Tibial nerve (tissue), 3 donors: Measurements from ENCODE around the gene BAZ2A.
A peak's percentile ranks its signal among the peaks of the same experiment; 100 is the strongest.

ENCODE experiments used
- POLR2A ChIP-seq, 2 donors: fragments of 450-650 bp; IDR thresholded peaks; one replicate each; pipeline ENCODE4 v1.6.1; 2017; ENCODE audit warnings: antibody characterized with exemption in 2 of 2, mild to moderate bottlenecking in 2 of 2, moderate library complexity in 2 of 2
- TF ChIP-seq, protein P1 (sequence below), 5 experiments: fragments of 200-600 bp in 3 of 5; fragments of 450-650 bp in 2 of 5; sonication (generic) in 3 of 5; IDR thresholded peaks; one replicate each; pipeline ENCODE4 v1.5.1; 2016 to 2019; ENCODE audit warnings: antibody characterized with exemption in 5 of 5, mild to moderate bottlenecking in 3 of 5, moderate library complexity in 2 of 5

DNA sequence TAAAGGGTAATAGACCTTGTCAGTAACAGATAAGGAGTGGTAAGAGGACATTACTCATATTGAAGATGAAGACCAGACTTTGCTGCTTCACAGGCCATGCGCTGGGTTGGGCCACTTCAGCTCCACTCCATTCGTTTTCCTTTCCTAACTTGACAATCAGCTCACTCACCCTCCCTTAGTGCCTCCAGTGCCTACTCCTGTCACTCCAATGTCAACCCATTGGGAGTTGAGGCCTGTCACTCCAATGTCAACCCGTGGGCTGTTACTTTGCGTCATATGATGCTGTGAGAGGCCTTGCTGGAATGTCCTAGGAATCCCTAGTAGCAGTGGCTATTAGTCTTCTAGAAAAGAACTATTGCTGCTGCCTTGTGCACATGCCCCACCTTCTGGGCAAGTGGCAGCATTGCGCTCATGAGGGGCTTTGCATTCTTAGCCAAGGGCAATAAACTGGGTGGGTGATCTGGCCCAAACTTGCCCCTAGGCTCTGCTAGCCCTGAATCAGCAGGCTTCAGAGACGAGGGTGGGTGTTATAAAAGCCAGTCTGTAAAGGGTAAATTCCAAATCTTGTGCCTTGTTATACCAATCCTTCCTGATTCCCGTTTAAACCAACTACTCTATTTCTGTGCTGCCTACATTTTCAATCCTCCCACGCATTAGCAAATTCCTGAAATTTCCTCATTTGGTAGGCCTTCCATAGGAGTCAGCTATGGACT is 36.1 kb downstream of the BAZ2A start:
- TF ChIP-seq, protein P1, sequence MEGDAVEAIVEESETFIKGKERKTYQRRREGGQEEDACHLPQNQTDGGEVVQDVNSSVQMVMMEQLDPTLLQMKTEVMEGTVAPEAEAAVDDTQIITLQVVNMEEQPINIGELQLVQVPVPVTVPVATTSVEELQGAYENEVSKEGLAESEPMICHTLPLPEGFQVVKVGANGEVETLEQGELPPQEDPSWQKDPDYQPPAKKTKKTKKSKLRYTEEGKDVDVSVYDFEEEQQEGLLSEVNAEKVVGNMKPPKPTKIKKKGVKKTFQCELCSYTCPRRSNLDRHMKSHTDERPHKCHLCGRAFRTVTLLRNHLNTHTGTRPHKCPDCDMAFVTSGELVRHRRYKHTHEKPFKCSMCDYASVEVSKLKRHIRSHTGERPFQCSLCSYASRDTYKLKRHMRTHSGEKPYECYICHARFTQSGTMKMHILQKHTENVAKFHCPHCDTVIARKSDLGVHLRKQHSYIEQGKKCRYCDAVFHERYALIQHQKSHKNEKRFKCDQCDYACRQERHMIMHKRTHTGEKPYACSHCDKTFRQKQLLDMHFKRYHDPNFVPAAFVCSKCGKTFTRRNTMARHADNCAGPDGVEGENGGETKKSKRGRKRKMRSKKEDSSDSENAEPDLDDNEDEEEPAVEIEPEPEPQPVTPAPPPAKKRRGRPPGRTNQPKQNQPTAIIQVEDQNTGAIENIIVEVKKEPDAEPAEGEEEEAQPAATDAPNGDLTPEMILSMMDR (IDR thresholded peaks at IDR 0.05), result peak; percentile 81 to 91 (median 89)
- TF ChIP-seq POLR2A (IDR thresholded peaks at IDR 0.05), result peak in 1 of 2 donors; percentile 46
